Stimulated activated CD4-positive, alpha-beta T cell treated with anti-CD3 and anti-CD28 coated beads, Interleukin-1b, Interleukin-23, amount 100 ng/mL, for 24 hours (primary cell): Measurements from ENCODE around the gene HTR1D.

Experiments used
- DNase-seq, 4 experiments: peaks; one replicate each; pipeline ENCODE4 v3.0.0-alpha.2; 2020; ENCODE audit warnings: low read depth in 4 of 4, low spot score in 1 of 4

HTR1D gene

GRCh38 chr1:23187637-23188036 lies 29.7 kb downstream of the HTR1D start:
- DNase-seq = no peak

- DNase-seq = no peak
Observed at GRCh38 chr1:23185381-23185780, 31.9 kb downstream of the HTR1D start.

DNA sequence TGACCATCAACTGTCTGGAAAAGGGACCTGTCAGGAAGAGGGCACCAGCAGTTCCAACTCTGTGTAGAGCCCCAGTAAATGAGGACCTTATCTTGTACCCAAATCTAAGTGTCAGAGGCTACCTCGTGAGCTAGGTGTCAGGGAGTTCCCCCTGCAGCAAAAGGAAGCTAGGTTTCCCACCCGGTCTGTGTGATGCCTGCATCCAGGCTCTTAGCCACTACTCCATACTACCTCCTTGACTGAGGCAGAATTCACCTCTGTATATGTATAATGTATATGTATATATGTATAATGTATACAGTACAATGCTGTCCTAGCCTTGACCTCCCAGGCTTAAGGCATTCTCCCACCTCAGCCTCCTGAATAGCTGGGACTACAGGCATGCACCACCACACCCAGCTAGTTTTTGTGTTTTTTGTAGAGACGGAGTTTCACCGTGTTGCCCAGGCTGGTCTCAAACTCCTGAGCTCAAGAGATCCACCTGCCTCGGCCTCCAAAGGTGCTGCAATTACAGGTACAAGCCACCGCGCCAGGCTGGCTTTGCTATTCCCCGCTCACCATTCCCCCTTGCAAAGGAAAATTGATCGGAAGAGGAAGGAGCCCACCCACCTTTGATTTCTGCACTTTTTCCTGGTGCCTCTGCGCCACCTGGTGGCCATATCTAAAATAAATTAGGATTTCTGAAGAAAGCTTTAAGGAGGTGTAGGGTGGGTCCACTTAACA lies 32.9 kb downstream of the HTR1D start:
- DNase-seq = peak in 1 of 4 experiments; percentile 31

DNA sequence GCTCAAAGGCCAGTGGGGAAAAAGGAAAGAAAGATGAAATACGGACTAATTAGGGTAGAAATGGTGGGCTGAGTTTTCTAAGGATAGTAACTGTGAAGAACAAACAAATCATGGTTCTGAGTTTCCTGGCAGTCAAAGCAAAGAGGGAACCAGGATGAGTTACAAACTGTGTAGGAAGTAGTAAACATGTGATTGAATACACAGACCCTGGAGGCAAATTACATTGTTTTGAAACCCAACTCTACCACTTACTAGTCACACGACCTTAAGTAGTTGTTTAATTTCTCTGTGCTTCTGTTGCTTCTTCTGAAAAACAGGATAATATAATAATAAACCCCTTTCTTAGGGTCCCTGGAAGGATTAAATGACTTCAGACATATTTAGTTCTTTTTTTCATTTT lies 37.4 kb downstream of the HTR1D start:
- DNase-seq = no peak

- no peak for DNase-seq
Observed at GRCh38 chr1:23178950-23179349, 38.4 kb downstream of the HTR1D start.

- DNase-seq = no peak
Observed at GRCh38 chr1:23178414-23178813, 38.9 kb downstream of the HTR1D start.

GRCh38 chr1:23177438-23178380 lies 39.6 kb downstream of the HTR1D start:
- DNase-seq = peak in 2 of 4 experiments; percentile 21 to 33

GRCh38 chr1:23177031-23177430 lies 40.3 kb downstream of the HTR1D start:
- DNase-seq = no peak

- DNase-seq = no peak
Observed at GRCh38 chr1:23174426-23175110, 42.7 kb downstream of the HTR1D start.

DNA sequence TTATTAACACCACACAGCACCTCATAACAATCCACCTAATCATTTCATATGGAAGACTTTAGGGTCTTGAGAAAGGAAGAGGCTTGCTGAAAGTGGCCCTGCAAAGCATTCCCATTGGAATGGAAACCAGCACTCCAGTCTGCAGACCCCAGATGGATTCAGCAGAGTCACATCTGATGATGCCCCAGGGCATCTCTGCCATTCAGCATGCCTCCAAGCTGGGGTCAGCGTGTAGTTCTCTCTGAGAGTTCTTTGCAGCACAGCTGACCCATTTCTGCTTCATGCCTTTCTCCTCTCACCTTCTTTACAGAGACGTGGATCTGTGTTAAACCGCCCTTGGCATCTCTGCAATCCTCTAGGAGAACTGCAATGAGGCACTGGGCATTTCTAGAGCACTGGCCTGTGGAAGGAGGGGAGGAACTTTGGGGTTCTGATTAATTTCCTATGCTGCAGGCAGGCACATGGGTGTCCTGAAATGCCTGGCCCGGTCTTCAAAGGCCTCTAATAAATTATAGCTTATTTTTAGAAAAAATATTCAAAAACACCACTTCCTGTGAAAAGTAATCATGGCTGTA lies 46.0 kb downstream of the HTR1D start:
- no peak for DNase-seq

DNA sequence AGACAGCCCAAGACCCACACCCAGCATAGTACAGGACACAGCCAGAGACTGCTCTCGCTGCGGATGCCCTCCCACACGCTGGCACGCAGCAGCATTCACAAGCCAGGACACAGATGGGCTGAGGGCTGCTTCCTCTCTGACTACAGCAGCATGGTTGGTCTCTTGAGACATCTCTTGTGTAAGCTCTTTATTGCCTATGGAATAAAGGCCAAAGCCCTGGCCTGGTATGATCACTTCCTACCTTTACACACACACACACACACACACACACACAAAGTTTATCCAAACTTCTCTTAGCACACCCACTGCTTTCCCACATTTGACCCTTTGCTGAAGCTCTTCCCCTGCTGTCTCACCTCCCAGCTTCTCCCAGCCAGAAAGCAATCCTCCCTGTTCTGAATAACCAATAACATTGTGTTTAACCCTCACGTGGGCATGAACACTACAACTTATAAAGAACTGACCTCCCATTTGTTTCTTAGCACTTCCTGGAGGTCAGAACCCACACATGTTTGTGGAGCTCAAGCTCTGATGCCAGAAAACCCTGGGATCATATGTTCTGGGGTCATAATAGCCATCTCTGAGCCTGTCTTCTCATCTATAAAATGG lies 47.5 kb downstream of the HTR1D start:
- DNase-seq = no peak

DNA sequence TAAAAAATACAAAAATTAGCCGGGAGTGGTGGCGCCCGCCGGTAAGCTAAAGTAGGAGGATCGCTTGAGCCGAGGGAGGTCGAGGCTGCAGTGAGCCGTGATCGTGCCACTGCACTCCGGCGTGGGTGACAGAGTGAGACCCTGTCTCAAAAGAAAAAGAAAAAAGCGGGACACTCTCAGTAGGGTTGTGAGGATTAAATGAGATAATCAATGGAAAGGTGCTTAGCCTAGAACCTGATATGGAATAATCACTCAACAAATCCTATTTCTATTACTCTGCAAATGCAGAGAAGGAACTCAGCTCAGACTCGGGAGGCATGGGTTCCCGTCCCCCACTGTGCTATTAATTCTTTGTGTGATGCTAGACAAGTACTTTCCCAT lies 48.1 kb downstream of the HTR1D start:
- no peak for DNase-seq

- DNase-seq = peak; percentile 78 to 91 (median 86)
Observed at GRCh38 chr1:23168445-23169194, 48.7 kb downstream of the HTR1D start, which contains the start of gene LUZP1. TSS of gene LUZP1 (minus strand) at chr1:23168856.

GRCh38 chr1:23168079-23168444 lies 49.2 kb downstream of the HTR1D start:
- no peak for DNase-seq

- DNase-seq = no peak
Observed at GRCh38 chr1:23167353-23168078, 49.8 kb downstream of the HTR1D start.

- DNase-seq = no peak
Observed at GRCh38 chr1:23166854-23167253, 50.4 kb downstream of the HTR1D start.

DNA sequence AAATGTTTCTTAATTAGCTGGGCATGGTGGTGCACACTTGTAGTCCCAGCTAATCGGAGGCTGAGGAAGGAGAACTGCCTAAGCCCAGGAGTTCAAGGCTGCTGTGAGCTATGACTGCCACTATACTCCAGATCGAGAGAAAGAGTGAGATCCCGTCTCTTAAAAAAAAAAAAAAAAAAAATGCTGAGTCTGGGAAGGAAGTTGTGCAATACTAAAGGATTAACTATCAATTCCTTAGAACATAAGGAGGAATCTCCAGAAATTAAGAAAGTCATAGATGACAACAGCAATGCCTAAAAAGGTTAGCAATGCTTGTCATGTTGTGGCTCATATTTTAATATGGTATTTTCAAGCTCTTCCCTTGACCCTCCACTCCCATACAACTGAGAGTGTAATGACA lies 53.9 kb downstream of the HTR1D start:
- no peak for DNase-seq

- DNase-seq = no peak
Observed at GRCh38 chr1:23159963-23160877, 57.1 kb downstream of the HTR1D start.
